HG03439 (cell line): ENCODE data around the gene SSBP3.

Experiments
- ATAC-seq: cut with Tn5 transposase; IDR thresholded peaks from one replicate; pipeline ENCODE4 v1.9.1; 2021; ENCODE audit warnings: mild to moderate bottlenecking, moderate library complexity; ENCODE audit not compliant: unreplicated experiment

The SSBP3 gene

DNA sequence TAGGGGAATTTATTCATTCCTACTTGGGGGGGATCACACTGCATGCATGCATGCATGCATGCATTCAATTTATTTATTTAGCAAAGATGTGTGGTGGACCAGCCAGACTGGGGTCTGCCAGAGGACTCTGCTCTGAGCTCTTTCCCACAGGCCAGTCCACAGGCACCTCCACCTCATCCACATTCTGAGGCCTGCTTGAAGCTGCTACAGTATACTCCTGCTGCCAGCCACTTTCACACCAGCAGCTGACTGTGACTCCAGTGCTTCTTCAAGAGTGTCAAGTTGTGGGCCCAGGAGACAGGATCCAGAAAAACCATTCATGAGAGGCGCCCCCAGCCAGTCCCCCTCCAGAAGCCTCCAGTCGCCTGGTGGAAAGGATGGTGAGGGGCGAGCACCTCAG lies 30.9 kb downstream of the SSBP3 start:
- no peak for ATAC-seq

DNA sequence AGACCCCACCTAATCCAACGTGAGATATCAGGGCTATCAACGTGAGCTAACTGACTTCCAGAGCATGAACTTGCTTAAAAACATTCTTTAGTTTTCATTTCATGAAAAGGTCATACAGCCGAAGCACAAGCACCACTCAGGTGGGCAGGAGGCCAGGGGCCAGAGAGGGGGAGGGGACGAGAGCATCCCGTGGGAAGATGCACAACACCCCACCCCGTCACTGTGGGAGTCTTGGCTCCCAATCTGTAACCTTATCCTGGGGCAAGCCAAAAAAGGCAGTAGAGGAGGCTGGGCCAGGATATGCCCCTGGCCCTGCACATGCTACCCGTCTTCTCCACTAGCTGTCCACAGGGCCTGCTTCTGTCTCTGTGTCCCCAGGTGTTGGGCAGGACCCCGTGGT lies 31.4 kb downstream of the SSBP3 start:
- no peak for ATAC-seq

DNA sequence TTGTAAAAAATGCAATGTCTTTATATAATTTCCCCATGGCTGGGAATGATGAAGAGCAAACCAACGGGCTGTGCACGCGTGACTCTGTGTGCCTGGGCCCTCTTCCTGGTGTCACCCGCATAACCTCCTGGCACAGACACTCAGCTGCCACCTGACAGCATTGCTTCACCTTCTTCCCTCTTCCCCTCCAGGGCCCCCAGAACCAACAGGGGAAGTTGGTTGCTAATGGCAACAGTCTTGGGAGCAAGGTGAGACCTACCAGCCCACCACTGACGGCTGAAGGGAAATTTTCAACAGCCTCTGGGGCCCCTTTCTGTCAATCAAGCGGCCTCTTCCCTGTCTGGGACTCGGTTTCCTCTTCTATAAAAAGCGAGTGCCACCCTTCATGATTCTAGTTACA lies 33.2 kb downstream of the SSBP3 start:
- no peak for ATAC-seq

DNA sequence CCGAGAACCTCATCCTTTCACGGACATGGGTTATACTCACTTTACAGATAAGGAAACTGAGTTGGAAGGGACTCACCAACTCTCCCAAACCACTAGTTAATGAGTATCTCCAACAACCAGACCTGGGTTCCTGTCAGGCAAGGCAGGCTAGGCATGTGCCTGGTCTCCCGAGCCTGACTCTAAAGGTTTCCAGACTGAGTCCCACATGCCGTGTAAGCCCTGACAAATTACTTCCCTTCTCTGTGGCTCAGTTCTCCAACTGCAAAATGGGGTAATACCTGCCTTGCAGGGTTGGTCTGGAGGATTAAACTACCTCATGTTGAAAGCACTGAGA lies 34.3 kb downstream of the SSBP3 start:
- no peak for ATAC-seq

DNA sequence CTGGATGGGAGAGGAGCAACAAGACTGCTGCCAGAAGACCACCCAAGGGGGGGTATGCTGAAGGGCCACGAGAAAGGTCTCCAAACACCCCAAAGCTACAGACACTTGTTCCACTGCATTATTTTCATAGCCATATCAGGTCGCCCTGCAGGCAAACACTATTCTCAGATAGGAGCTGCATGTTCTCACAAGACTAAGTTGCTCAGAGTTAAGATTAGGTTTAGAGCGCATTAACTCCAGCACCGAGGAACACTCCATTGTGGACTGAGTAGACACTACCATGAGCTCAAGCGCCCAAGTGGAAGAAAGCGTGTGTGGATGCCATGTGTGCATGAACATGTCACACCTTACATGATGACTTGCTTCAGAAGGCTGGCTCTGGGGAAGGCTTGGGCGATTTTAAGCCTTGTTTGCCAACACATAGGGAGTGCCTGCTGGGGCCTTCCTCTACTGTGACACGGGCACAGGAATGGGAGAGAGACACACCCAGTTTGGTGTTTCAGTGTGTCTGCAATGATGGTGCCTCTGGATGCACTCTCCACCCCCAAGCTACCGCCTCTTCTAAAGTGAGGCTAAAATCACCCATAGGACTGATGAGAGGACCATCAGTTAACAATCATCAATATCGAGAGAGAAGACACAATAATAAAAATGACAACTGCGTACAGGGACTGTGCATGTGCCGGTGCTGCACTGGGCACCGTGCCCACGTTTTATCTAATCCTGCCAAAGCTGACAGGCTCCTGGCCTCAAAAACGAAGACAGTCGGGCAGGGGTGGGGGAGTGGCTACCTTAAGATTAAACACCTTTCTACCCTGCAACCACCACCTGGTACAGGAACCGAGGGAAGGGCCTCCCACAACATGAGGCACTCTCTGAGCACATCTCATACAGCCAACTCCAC lies 34.9 kb downstream of the SSBP3 start:
- no peak for ATAC-seq

DNA sequence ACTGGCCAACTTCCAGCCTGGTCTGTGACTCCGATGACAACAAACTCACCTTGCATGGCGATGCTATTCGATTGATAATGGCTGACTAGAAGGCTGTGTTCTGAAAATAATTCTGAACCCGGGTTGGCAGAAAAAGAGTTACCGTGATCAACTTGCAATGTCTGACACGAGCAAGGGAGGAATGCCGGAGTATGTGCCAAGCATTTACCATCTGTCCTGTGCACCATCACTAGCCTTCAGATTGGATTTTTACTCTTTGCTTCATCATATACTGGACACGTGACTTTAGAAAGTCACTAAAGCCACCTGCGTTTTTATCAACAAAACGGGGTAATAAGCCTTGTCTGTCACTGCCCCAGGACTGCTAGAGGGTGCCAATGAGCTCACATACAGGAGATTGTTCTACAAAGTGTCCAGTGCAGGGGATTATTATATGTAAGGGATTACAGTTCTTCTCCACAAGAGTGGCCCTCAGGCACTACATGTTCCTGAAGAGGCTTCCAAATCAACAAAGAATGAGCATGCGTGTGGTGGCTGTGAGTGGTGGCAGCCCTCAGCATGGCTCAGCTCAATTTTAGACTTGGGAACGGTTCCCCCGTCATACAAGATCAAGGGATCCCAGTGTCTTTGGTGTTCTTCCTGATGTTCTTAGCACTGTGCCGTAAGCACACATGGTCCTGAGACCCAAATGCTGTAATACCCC lies 35.8 kb downstream of the SSBP3 start:
- ATAC-seq = no peak

DNA sequence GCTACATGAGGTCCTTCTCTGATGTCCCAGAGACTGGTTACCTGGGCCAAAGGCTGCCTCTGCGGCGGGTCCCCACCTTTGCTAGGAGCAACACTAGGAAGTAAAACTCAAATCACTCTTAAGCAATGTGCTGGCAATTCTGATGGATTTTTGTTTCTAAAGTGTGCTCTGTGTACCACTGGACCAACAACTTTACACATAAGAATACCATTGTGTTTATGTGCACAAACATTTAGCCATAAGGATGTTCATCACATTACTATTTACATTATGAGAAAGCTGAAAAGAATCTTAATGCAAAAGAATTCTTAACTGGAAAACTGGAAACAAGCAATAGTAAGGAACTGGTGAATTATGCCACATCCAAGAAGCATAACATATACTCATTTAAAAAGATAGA lies 38.6 kb downstream of the SSBP3 start:
- no peak for ATAC-seq

DNA sequence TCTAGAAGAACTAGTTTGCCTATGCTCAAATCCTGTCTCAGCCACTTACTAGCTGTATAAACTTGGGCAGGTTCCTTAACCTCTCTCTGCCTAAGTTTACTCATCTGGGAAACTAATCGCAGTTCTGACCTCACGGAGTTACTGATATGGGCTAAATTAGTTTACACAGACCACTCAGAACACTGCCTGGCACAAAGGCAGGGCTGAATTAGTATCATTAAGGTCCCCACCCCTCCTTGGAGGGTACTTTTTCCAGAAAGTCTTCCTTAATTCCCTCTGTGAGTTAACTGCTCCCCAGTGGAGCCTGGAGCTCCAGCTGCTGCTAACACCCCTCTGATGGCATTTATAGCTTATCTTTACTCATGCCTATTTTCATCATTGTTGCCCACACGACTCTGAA lies 40.3 kb downstream of the SSBP3 start:
- ATAC-seq = no peak

DNA sequence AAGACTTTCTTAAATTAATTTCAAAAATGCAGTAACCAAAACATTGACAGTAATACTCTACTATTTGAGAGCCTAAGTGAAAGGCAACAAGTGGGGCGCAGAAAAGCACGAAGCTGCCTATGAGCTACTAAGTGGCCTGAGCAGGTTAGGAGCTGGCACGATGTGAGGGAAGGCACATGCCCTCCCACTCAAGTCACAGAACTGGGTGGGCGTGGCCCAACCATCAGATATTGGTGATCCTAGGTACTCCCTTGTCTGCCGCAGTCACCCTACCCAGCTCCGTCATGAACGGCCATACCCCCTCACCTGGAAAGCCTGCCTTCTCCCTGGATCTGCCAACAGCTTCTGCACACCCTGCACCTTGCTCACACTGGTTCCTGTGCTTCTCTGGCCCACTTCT lies 40.8 kb downstream of the SSBP3 start:
- no peak for ATAC-seq

DNA sequence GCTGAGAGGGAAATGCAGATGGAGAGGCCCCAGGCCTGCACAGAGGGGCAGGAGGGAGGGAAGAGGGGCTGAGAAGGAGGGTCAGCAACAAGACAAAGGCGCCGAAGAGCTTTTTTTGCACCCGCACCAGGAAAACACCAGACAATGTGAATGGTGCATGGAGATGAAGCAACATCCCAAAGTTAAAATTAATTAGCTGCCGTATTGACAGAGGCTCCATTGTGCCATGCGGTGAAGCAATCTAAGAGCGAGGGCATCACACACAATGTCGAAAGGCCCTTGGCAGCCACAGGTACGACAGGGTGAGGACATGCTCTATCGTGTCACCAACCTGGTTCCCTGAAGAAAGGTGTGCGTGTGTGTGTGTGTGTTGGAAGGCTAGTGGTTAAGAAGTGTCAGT lies 41.2 kb downstream of the SSBP3 start:
- no peak for ATAC-seq

DNA sequence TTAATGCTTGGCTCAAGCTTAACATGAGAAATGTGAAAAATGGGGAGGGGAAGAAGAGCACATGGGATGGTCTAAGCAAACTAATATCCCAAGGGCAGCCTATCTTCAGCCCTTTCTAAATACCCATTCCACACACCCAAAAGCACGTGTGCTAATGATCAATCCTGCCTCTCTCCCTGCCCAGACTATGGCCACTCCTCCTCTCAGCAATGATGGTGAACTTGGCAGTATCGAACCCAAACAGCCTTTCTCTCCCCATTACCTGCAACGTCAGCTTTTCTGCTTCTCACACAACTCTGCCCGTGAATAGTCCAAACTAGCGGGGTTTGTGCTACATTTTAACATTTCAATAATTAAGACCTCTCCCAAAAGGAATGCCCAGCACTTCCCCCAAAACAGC lies 41.6 kb downstream of the SSBP3 start:
- no peak for ATAC-seq

DNA sequence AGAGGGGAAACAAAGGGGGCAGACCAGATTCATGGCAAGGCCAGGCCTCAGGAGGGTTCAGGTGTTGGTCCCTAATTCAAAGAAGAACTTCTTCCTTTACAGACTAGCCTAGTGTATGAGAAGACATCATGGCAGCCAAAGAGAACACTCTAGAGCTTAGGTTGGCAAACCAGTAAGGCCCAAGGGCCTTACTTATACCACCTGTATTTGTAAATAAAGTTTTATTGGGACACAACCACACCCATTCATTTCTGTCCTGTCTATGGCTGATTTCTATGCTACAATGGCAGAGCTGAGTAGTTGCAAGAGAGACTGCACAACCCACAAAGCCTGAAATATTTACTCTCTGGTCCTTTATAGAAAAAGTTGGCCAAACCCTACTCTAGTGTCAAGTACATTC lies 42.3 kb downstream of the SSBP3 start:
- ATAC-seq = no peak

DNA sequence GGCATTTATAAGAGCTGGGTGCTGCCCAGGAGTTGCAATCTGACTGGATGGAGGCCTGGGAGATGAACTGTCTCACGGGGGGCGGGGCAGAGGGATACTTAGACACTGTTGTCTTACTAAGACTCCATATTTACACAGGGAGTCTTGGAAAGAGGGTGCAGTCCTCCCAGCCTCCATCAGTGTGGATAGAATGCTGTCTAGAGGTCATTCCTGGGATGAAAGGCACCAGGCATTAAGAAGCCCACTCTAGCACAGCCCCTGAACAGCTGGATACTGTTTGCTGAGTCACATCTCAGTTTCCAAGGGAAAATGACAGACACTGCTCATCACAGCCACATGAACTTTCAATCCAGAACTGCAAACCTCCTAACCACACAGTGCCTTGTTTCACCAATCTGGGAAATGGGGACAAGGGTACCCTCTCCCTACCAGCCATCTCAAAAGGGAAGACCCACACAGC lies 43.3 kb downstream of the SSBP3 start:
- ATAC-seq = no peak

DNA sequence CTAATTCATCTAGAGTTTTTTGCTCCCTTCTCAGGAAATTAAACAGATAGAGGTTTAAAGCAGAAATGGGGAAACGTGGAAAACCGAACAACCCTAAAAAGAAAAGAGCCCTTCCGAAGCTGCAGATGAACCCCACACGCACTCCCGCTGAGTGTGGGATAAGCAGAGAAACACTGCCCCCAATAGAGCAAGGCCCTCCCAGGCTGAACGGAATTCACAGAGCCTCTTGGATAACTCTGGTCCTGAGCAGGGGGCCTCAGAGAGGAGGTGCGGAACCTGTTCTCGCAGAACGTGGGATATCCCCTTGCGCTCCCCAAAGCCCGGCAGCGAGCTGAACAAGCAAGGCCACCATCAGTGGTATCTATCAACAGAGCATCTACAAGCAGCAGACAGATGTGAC lies 44.9 kb downstream of the SSBP3 start:
- ATAC-seq = no peak

DNA sequence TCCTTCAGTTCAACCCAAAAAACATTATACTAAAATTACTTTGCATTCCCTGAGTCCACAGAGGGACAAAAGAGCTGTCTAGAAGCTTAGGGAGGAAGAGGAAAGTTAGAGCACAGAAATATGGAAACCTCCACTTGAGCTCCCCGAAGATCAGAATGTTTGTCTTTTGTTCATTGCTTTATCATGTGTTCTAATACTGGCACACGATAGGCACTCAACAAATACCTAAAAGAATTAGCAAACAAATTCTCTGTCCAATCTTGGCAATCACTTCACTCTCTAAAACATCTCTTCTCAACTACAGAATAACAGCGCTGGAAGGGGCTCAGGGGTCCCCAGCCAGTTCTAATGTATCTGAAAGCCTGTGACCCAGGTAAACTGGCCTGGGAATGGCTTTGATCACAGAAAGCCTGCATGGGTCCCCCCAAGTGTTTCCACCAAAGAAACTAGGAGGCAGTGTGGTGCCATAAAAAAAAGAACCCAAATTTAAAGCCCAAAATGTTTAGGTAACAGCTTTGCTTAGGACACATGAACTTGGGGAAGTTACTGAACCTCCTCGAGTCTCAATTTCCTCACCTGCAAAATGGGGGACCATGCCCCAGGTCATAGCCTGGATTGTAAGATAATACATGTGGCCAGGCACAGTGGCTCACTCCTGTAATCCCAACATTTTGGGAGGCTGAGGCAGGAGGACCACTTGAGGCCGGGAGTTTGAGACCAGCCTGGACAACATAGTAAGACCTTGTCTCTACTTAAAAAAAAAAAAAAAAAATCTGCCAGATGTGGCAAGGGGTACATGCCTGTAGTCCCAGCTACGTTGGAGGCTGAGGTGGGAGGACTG lies 45.8 kb downstream of the SSBP3 start:
- no peak for ATAC-seq

DNA sequence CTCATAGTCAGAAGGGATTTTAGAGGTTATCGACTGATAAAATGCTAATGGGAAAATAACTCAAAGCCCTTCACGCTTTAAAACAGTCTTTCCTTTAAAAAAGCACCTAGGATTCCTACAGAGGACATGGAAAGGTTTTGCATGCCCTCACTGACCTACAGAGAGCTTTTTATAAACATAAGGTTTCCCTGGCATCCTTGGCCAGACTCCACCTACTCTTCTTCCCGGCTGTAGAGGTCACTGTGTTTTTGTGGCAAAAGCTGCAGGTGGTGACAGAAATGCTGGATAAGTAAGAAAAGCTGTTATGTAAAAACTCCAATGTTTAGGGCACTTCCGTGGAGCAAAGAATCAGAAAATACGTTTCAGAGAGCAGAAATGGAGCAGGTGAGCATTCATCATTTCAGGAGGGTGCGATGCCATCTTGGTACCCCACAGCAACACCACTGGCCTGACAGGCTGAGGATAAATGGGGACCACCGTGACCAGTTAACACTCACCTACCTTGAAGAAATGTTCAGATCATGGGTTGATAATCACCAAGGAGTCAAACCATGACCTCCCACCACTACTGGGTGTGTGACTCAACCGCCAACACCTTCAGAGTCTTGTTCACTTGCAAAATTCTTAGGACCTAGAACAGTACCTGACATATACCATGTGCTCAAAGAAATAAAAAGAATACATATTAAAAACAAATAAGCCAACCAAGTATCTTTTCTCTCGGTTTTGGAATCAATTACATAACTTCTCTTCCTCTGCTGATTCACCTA lies 46.6 kb downstream of the SSBP3 start:
- no peak for ATAC-seq

DNA sequence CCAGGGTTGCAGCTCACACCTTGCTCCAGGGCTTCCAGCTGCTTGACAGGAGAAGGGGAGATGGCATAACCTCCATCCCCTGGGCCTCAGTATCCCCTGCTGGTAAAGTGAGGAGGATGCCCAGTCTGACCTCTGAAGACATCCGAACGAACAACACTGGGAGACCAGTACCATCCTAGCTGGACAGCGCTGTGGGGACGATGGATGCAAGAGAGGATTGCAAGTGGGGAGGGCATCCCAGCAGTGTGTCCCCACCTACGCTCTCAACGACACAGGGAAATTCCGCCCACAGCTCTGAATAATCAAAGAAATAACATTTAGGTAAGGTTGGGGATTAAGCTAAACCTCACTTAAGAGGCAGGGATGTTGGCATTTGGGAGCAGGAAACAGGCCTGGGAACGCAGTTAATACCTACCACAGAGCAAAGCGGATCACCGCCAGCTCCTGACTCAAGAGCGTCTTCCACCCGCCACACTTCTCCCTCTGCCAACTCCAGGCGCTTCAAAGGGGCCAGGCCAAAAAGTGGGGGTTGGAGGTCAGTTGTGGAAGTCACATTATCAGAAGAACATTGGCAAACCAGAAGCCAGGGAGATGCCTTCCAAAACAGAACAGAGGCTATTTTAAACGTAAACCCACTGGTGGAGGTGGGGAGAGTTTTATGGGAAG lies 47.6 kb downstream of the SSBP3 start:
- no peak for ATAC-seq

DNA sequence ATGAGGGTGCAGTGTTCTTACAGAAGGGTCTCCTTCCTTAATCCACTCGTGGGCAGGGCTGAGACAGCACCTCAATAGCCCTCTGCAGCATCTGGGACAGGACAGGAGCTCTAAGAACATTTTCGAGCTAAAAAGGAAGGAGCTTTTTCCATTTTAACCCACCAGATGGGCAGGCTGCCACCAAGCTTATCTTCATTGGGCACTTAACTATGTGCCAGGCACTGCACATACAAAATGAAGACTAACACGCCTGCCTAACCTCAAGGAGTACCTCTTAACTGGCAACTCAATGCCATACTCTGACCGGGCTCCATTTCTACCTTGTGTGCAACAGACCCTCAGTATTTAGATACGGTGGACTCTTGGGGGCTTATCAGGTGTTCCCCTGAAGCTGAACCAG lies 48.2 kb downstream of the SSBP3 start:
- ATAC-seq = no peak

DNA sequence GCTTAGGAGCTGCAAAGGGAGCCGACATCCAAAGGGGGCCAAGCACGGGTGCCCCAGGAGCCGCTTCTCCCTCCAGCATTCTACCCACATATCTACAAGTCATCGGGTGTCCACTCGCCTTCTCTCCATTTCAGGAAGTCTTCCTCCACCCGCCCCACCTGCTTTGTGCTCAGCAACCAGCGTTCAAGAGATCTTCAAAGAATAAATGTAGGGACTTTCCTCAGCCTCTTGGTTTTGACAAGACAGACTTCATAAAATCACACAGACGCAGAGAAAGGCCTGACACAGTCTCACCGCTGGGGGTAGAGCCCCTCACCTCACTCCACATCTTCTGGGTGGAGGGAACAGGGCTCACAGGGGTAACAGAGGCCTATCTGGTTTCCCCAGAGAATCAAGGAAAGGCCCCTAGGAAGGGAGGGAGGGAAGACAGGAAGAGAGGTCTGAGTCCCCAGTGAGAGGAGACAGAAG lies 49.5 kb downstream of the SSBP3 start:
- no peak for ATAC-seq
